ENCODE results near the gene AKAIN1.

AKAIN1 gene

GRCh38 chr18:5145168-5145825 is 51.8 kb downstream of the AKAIN1 start:
- Histone ChIP-seq H3K36me3 (ENCODE audit: control insufficient read depth, insufficient read depth, low read length) (no peaks in the 10 kb centered on the region), H3K4me1 (ENCODE audit: control insufficient read depth, insufficient read depth, low read length) (no peaks in the 10 kb centered on the region), H3K9me3 (ENCODE audit: control insufficient read depth, low read length) (no peaks in the 10 kb centered on the region), H3K27ac (ENCODE audit: insufficient read depth, low read depth, low read length, poor library complexity, severe bottlenecking) (no peak overlapping the region), H3K27me3 (ENCODE audit: control insufficient read depth, insufficient read depth, low read length, poor library complexity, severe bottlenecking) (no peaks in the 10 kb centered on the region), H3K4me3 (ENCODE audit: insufficient read depth, low read depth, low read length) (no peak overlapping the region)
- WGBS, 2 experiments, result 92% methylated on average over 10 of the region's 10 CpGs

DNA sequence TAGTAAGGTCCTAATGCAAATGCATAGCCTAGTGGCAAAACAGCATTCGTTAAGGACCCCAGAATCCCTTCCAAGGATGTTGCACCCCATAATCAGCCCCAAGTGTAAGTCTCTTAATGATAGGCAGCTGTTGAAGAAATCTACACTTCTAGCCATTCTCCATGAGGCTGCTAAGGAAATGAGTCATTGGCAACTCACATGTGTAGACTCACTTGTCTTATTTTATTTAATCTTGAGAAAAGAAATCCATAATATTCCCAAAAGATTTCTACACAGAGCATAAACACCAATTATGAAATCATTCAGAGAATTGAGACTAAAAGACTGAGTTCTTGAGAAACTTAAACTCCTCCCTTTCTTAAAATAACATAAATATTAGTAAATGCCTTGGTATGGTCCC is 52.4 kb downstream of the AKAIN1 start:
- Histone ChIP-seq H3K9me3 (ENCODE audit: control insufficient read depth, low read length) (no peaks in the 10 kb centered on the region), H3K27me3 (ENCODE audit: control insufficient read depth, insufficient read depth, low read length, poor library complexity, severe bottlenecking) (no peaks in the 10 kb centered on the region), H3K4me1 (ENCODE audit: control insufficient read depth, insufficient read depth, low read length) (no peaks in the 10 kb centered on the region), H3K27ac (ENCODE audit: insufficient read depth, low read depth, low read length, poor library complexity, severe bottlenecking) (no peak overlapping the region), H3K36me3 (ENCODE audit: control insufficient read depth, insufficient read depth, low read length) (no peaks in the 10 kb centered on the region), H3K4me3 (ENCODE audit: insufficient read depth, low read depth, low read length) (no peak overlapping the region)
- 89 to 100% methylated on average over 1 of the region's 1 CpG for WGBS, 2 experiments

DNA sequence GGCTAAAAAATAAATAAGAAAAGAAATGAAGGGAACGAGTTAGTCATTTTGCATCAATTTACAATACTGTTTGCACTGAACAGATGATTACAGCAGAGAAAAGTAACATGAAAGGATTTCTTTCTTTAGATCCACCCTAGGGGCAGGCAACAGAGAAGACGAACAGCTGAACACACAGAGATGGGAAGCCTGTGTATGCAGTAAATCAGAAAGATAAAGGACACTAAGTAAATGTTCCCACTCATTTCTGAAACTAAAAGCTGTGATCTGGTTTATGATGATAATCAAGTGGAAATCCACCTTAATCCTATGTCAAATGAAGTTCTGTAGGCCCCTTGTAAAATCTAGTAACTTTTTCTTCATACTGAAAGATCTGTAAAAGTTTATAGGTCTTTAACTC is 54.2 kb downstream of the AKAIN1 start:
- Histone ChIP-seq H3K27ac (ENCODE audit: insufficient read depth, low read depth, low read length, poor library complexity, severe bottlenecking) (no peak overlapping the region), H3K4me1 (ENCODE audit: control insufficient read depth, insufficient read depth, low read length) (no peaks in the 10 kb centered on the region), H3K9me3 (ENCODE audit: control insufficient read depth, low read length) (no peaks in the 10 kb centered on the region), H3K36me3 (ENCODE audit: control insufficient read depth, insufficient read depth, low read length) (no peaks in the 10 kb centered on the region), H3K4me3 (ENCODE audit: insufficient read depth, low read depth, low read length) (no peak overlapping the region), H3K27me3 (ENCODE audit: control insufficient read depth, insufficient read depth, low read length, poor library complexity, severe bottlenecking) (no peaks in the 10 kb centered on the region)
- 71 to 85% methylated on average over 1 to 2 of the region's 2 CpGs for WGBS, 2 experiments

- no peaks in the 10 kb centered on the region for H3K4me1 ChIP-seq (ENCODE audit: control insufficient read depth, insufficient read depth, low read length)
- 87 to 93% methylated on average over 4 of the region's 4 CpGs for WGBS, 2 experiments
- no peaks in the 10 kb centered on the region for H3K27me3 ChIP-seq (ENCODE audit: control insufficient read depth, insufficient read depth, low read length, poor library complexity, severe bottlenecking)
- no peak overlapping the region for H3K27ac ChIP-seq (ENCODE audit: insufficient read depth, low read depth, low read length, poor library complexity, severe bottlenecking)
- H3K9me3 ChIP-seq (ENCODE audit: control insufficient read depth, low read length), result no peaks in the 10 kb centered on the region
- H3K36me3 ChIP-seq (ENCODE audit: control insufficient read depth, insufficient read depth, low read length), result no peaks in the 10 kb centered on the region
- H3K4me3 ChIP-seq (ENCODE audit: insufficient read depth, low read depth, low read length), result no peak overlapping the region
These were observed 54.9 kb downstream of the AKAIN1 start for GRCh38 chr18:5142131-5142530.

DNA sequence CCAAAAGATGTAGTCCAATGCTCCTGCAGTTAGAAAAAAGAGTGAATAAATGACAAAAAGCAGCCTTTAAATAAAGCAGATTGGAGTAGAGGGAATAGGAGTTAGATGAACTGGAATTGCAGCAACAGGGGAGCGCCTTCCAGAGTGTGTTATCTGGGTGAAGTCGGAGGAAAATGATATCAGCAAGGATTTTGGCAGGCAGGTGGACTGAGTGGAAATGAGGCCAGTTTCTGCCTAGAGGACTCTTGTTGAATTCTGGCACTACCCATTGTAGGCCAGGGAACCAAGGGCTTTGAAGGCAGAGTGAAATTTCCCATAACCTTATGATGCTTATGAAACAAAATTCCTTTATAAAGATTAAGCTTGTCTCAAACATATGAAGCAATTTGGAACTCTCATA is 59.8 kb downstream of the AKAIN1 start:
- WGBS, 2 experiments, result 89 to 90% methylated on average over 2 of the region's 2 CpGs
- H3K27ac ChIP-seq (ENCODE audit: insufficient read depth, low read depth, low read length, poor library complexity, severe bottlenecking), result no peak overlapping the region
- no peaks in the 10 kb centered on the region for H3K27me3 ChIP-seq (ENCODE audit: control insufficient read depth, insufficient read depth, low read length, poor library complexity, severe bottlenecking)
- H3K4me3 ChIP-seq (ENCODE audit: insufficient read depth, low read depth, low read length), result no peak overlapping the region
- H3K36me3 ChIP-seq (ENCODE audit: control insufficient read depth, insufficient read depth, low read length), result no peaks in the 10 kb centered on the region
- no peaks in the 10 kb centered on the region for H3K4me1 ChIP-seq (ENCODE audit: control insufficient read depth, insufficient read depth, low read length)
- H3K9me3 ChIP-seq (ENCODE audit: control insufficient read depth, low read length), result no peaks in the 10 kb centered on the region

DNA sequence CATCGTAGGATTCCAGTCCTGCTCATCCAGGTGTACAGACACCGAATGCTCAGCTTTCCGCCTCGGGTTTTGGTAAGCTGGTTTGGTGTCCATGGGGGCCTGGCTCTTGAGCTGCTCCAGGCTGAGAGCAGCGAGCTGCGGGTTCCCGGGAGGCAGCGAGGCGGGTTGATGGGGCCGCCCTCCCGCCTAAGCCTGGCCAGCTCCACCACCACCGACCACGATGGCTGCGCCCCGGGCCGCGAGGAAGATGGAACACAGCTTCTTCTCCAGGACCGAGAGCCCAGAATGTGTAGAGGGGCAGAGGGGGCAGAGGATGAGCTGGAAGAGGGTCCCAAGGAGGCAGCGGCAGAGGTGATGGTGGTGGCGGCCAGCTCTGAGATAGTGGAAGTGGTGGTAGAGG is 64.1 kb downstream of the AKAIN1 start:
- H3K4me1 ChIP-seq (ENCODE audit: control insufficient read depth, insufficient read depth, low read length), result no peaks in the 10 kb centered on the region
- H3K36me3 ChIP-seq (ENCODE audit: control insufficient read depth, insufficient read depth, low read length), result no peaks in the 10 kb centered on the region
- no peak overlapping the region for H3K27ac ChIP-seq (ENCODE audit: insufficient read depth, low read depth, low read length, poor library complexity, severe bottlenecking)
- 95 to 97% methylated on average over 20 of the region's 20 CpGs for WGBS, 2 experiments
- no peaks in the 10 kb centered on the region for H3K9me3 ChIP-seq (ENCODE audit: control insufficient read depth, low read length)
- no peak overlapping the region for H3K4me3 ChIP-seq (ENCODE audit: insufficient read depth, low read depth, low read length)
- no peaks in the 10 kb centered on the region for H3K27me3 ChIP-seq (ENCODE audit: control insufficient read depth, insufficient read depth, low read length, poor library complexity, severe bottlenecking)

- 67% methylated on average over 2 of the region's 2 CpGs for WGBS, 2 experiments
- H3K36me3 ChIP-seq (ENCODE audit: control insufficient read depth, insufficient read depth, low read length), result no peaks in the 10 kb centered on the region
- H3K27ac ChIP-seq (ENCODE audit: insufficient read depth, low read depth, low read length, poor library complexity, severe bottlenecking), result no peak overlapping the region
- no peaks in the 10 kb centered on the region for H3K9me3 ChIP-seq (ENCODE audit: control insufficient read depth, low read length)
- H3K27me3 ChIP-seq (ENCODE audit: control insufficient read depth, insufficient read depth, low read length, poor library complexity, severe bottlenecking), result no peaks in the 10 kb centered on the region
- H3K4me3 ChIP-seq (ENCODE audit: insufficient read depth, low read depth, low read length), result no peak overlapping the region
- H3K4me1 ChIP-seq (ENCODE audit: control insufficient read depth, insufficient read depth, low read length), result no peaks in the 10 kb centered on the region
These were observed 74.8 kb downstream of the AKAIN1 start for GRCh38 chr18:5122272-5122671.

- Histone ChIP-seq H3K27me3 (ENCODE audit: control insufficient read depth, insufficient read depth, low read length, poor library complexity, severe bottlenecking) (no peaks in the 10 kb centered on the region), H3K4me3 (ENCODE audit: insufficient read depth, low read depth, low read length) (no peak overlapping the region), H3K27ac (ENCODE audit: insufficient read depth, low read depth, low read length, poor library complexity, severe bottlenecking) (no peak overlapping the region), H3K4me1 (ENCODE audit: control insufficient read depth, insufficient read depth, low read length) (no peaks in the 10 kb centered on the region), H3K9me3 (ENCODE audit: control insufficient read depth, low read length) (no peaks in the 10 kb centered on the region), H3K36me3 (ENCODE audit: control insufficient read depth, insufficient read depth, low read length) (no peaks in the 10 kb centered on the region)
These were observed 86.8 kb downstream of the AKAIN1 start for GRCh38 chr18:5110266-5110665.

GRCh38 chr18:5107988-5108387 is 89.1 kb downstream of the AKAIN1 start:
- H3K36me3 ChIP-seq (ENCODE audit: control insufficient read depth, insufficient read depth, low read length), result no peaks in the 10 kb centered on the region
- no peaks in the 10 kb centered on the region for H3K27me3 ChIP-seq (ENCODE audit: control insufficient read depth, insufficient read depth, low read length, poor library complexity, severe bottlenecking)
- no peak overlapping the region for H3K27ac ChIP-seq (ENCODE audit: insufficient read depth, low read depth, low read length, poor library complexity, severe bottlenecking)
- no peaks in the 10 kb centered on the region for H3K9me3 ChIP-seq (ENCODE audit: control insufficient read depth, low read length)
- no peaks in the 10 kb centered on the region for H3K4me1 ChIP-seq (ENCODE audit: control insufficient read depth, insufficient read depth, low read length)
- 58 to 70% methylated on average over 2 of the region's 2 CpGs for WGBS, 2 experiments
- no peak overlapping the region for H3K4me3 ChIP-seq (ENCODE audit: insufficient read depth, low read depth, low read length)

GRCh38 chr18:5106730-5107129 is 90.3 kb downstream of the AKAIN1 start:
- Histone ChIP-seq H3K36me3 (ENCODE audit: control insufficient read depth, insufficient read depth, low read length) (no peaks in the 10 kb centered on the region), H3K27ac (ENCODE audit: insufficient read depth, low read depth, low read length, poor library complexity, severe bottlenecking) (no peak overlapping the region), H3K4me3 (ENCODE audit: insufficient read depth, low read depth, low read length) (no peak overlapping the region), H3K4me1 (ENCODE audit: control insufficient read depth, insufficient read depth, low read length) (no peaks in the 10 kb centered on the region), H3K9me3 (ENCODE audit: control insufficient read depth, low read length) (no peaks in the 10 kb centered on the region), H3K27me3 (ENCODE audit: control insufficient read depth, insufficient read depth, low read length, poor library complexity, severe bottlenecking) (no peaks in the 10 kb centered on the region)
- WGBS, 2 experiments, result 31 to 61% methylated on average over 1 of the region's 1 CpG

GRCh38 chr18:5104246-5104645 is 92.8 kb downstream of the AKAIN1 start:
- no peaks in the 10 kb centered on the region for H3K4me1 ChIP-seq (ENCODE audit: control insufficient read depth, insufficient read depth, low read length)
- no peaks in the 10 kb centered on the region for H3K9me3 ChIP-seq (ENCODE audit: control insufficient read depth, low read length)
- peak overlapping the region; percentile 12 for H3K27ac ChIP-seq (ENCODE audit: insufficient read depth, low read depth, low read length, poor library complexity, severe bottlenecking)
- H3K36me3 ChIP-seq (ENCODE audit: control insufficient read depth, insufficient read depth, low read length), result no peaks in the 10 kb centered on the region
- H3K4me3 ChIP-seq (ENCODE audit: insufficient read depth, low read depth, low read length), result no peak overlapping the region
- WGBS, 2 experiments, result 44 to 56% methylated on average over 3 of the region's 3 CpGs
- no peaks in the 10 kb centered on the region for H3K27me3 ChIP-seq (ENCODE audit: control insufficient read depth, insufficient read depth, low read length, poor library complexity, severe bottlenecking)

All from ectodermal cell (in vitro differentiated cells).